Endothelial cell of umbilical vein (primary cell): Measurements from ENCODE around the gene RAD18. TPM values are rescaled to one million over a fixed set of nuclear protein-coding genes. Genes with fewer than 3 reads are reported as not detected.

Source experiments
- BruUV-seq: library from RNA; stranded (reverse); fragments of 400-500 nt; replicated peaks from 2 replicates; lab custom pipeline; 2021; lab: Mats Ljungman, UMichigan
- CTCF ChIA-PET: fragments of 300-600, 350-600 bp; sonication (Branson Sonifier 250); formaldehyde crosslinking; loops from one replicate; lab custom pipeline; 2021; ENCODE audit warnings: antibody characterized with exemption, inconsistent platforms; lab: Charles Lee
- POLR2A ChIA-PET: fragments of 300-600, 350-600 bp; sonication (Branson Sonifier 250); formaldehyde crosslinking; loops from one replicate; lab custom pipeline; 2021; ENCODE audit warnings: antibody characterized with exemption, inconsistent platforms; lab: Charles Lee
- DNase-seq: peaks from one replicate; pipeline ENCODE4 v3.0.0-alpha.2; 2011; ENCODE audit warnings: low read depth, low spot score
- FAIRE-seq: peaks from 2 replicates; lab custom pipeline; 2011; peaks lifted over from hg19 to GRCh38; lab: Jason Lieb, UNC
- H2AFZ ChIP-seq: 2 replicates; pipeline ENCODE4 v1.6.0; 2012; ENCODE audit warnings: low read depth, low read length, control low read depth, inconsistent platforms
- H3K27ac ChIP-seq: 2 replicates; pipeline ENCODE4 v1.5.1; 2011; ENCODE audit warnings: low read depth, mild to moderate bottlenecking, control low read depth, low read length, moderate library complexity; ENCODE audit not compliant: insufficient read depth
- H3K27me3 ChIP-seq, 2 experiments: 2 replicates each; pipeline versions ENCODE4 v1.6.0 to v1.6.1; 2011; ENCODE audit warnings: low read length in 2 of 2, mixed read lengths in 1 of 2; ENCODE audit not compliant: control insufficient read depth in 2 of 2, insufficient read depth in 2 of 2
- H3K36me3 ChIP-seq, 2 experiments: 2 replicates in 1 of 2; 3 replicates in 1 of 2; pipeline ENCODE4 v1.5.1; 2011; ENCODE audit warnings: low read length in 2 of 2, mild to moderate bottlenecking in 1 of 2, moderate library complexity in 1 of 2; ENCODE audit not compliant: control insufficient read depth in 2 of 2, insufficient read depth in 2 of 2; ENCODE audit errors: extremely low read depth in 1 of 2
- H3K4me1 ChIP-seq: 3 replicates; pipeline ENCODE4 v1.5.1; 2011; ENCODE audit warnings: mild to moderate bottlenecking, low read length; ENCODE audit not compliant: control insufficient read depth, insufficient read depth; ENCODE audit errors: extremely low read depth
- H3K4me2 ChIP-seq: 2 replicates; pipeline ENCODE4 v1.6.1; 2011; ENCODE audit warnings: low read length, control low read depth, mixed read lengths; ENCODE audit not compliant: insufficient read depth
- H3K4me3 ChIP-seq, 3 experiments: fragments of 200-600 bp in 1 of 3; sonication (generic), shearing (Covaris generic) in 1 of 3; replicated peaks in 1 of 3; 2 replicates each; pipeline ENCODE4 v1.5.1; 2011 to 2016; ENCODE audit warnings: control low read depth in 3 of 3, low read length in 3 of 3, mild to moderate bottlenecking in 2 of 3, inconsistent platforms in 1 of 3, low read depth in 1 of 3, moderate library complexity in 1 of 3; ENCODE audit not compliant: insufficient read depth in 1 of 3
- H3K79me2 ChIP-seq: 2 replicates; pipeline ENCODE4 v1.6.0; 2012; ENCODE audit warnings: low read length, inconsistent platforms; ENCODE audit not compliant: control insufficient read depth, insufficient read depth
- H3K9ac ChIP-seq: replicated peaks from 2 replicates; pipeline ENCODE3; 2011; ENCODE audit warnings: low read length, control low read depth; ENCODE audit not compliant: insufficient read depth; ENCODE audit errors: extremely low read depth
- H3K9me1 ChIP-seq: replicated peaks from 3 replicates; pipeline ENCODE4 v1.6.0; 2011; ENCODE audit warnings: mild to moderate bottlenecking, low read length; ENCODE audit not compliant: control insufficient read depth, insufficient read depth; ENCODE audit errors: extremely low read depth
- H3K9me3 ChIP-seq: replicated peaks from 2 replicates; pipeline ENCODE4 v1.5.1; 2012; ENCODE audit warnings: low read length, inconsistent platforms; ENCODE audit not compliant: control insufficient read depth, insufficient read depth
- H4K20me1 ChIP-seq: replicated peaks from 2 replicates; pipeline ENCODE3; 2011; ENCODE audit warnings: mild to moderate bottlenecking, low read length; ENCODE audit not compliant: control insufficient read depth, insufficient read depth; ENCODE audit errors: extremely low read depth
- CTCF ChIP-seq, 2 donors: IDR thresholded peaks; 1 replicate in 1 of 2; 2 replicates in 1 of 2; pipeline ENCODE4 v1.5.1; 2011; ENCODE audit warnings: low read length in 2 of 2, mild to moderate bottlenecking in 2 of 2, moderate library complexity in 2 of 2, control low read depth in 1 of 2, inconsistent platforms in 1 of 2, low read depth in 1 of 2; ENCODE audit not compliant: insufficient read depth in 1 of 2; ENCODE audit errors: extremely low read depth in 1 of 2
- EZH2 ChIP-seq: IDR thresholded peaks from 2 replicates; pipeline ENCODE4 v1.6.1; 2012; ENCODE audit warnings: borderline replicate concordance, low read depth, mild to moderate bottlenecking, moderate library complexity, low read length, inconsistent platforms; ENCODE audit not compliant: severe bottlenecking
- FOS ChIP-seq: IDR thresholded peaks from 2 replicates; pipeline ENCODE4 v1.6.1; 2011; ENCODE audit warnings: mild to moderate bottlenecking, low read length, moderate library complexity, borderline replicate concordance; ENCODE audit not compliant: insufficient read depth
- GATA2 ChIP-seq: IDR thresholded peaks from 2 replicates; pipeline ENCODE4 v1.7.0; 2011; ENCODE audit warnings: low read depth, mild to moderate bottlenecking, moderate library complexity, mixed read lengths, low read length; ENCODE audit not compliant: insufficient read length, insufficient read depth
- JUN ChIP-seq: IDR thresholded peaks from 2 replicates; pipeline ENCODE4 v1.6.1; 2011; ENCODE audit warnings: borderline replicate concordance, low read depth; ENCODE audit not compliant: insufficient read length, insufficient read depth
- MAX ChIP-seq: IDR thresholded peaks from 2 replicates; pipeline ENCODE4 v1.6.1; 2011; ENCODE audit not compliant: insufficient read depth, insufficient read length
- MYC ChIP-seq: IDR thresholded peaks from one replicate; pipeline ENCODE4 v1.6.1; 2011; ENCODE audit warnings: mild to moderate bottlenecking, low read depth, low read length
- POLR2A ChIP-seq: IDR thresholded peaks from 2 replicates; pipeline ENCODE4 v1.6.1; 2012; ENCODE audit warnings: low read depth, mild to moderate bottlenecking, control low read depth, low read length
- POLR2AphosphoS5 ChIP-seq: IDR thresholded peaks from 2 replicates; pipeline ENCODE4 v1.6.1; 2012; ENCODE audit warnings: low read depth, mild to moderate bottlenecking, control low read depth, low read length, moderate library complexity; ENCODE audit not compliant: insufficient read depth
- dilution Hi-C: fragments of 300-500 bp; cut with MboI; formaldehyde crosslinking; loops from one replicate; pipeline ENCODE4 v1.15.0; 2019; ENCODE audit warnings: low sequenced_read_pairs; ENCODE audit not compliant: extremely low pct_ligation_motif_present
- intact Hi-C: fragments of 100-400 bp; cut with micrococcal nuclease; formaldehyde crosslinking; loops from one replicate; pipeline ENCODE4 v1.10.0; 2022
- polyA plus RNA-seq, 4 experiments: library from polyadenylated mRNA; depleted of rRNA in 3 of 4; stranded (reverse) in 3 of 4; unstranded in 1 of 4; fragments of >200 nt; gene quantifications; 2 replicates each; pipeline versions ENCODE4 v1.2.1 to v1.2.3, GENCODE V29; 2011 to 2012; ENCODE audit warnings: missing spikeins in 1 of 4
- total RNA-seq: library from RNA; stranded (reverse); gene quantifications from 2 replicates; pipeline ENCODE4 v1.2.3, GENCODE V29; 2021

The RAD18 gene
- total and polyA plus RNA-seq, 2 donors (not counting 3 experiments of a cell fraction or from before 2014, with no cell fraction given), result 7.9 to 23.8 TPM

GRCh38 chr3:8870134-8870533 is 93.1 kb downstream of the RAD18 start:
- dilution Hi-C loops, result no loop called here
- H4K20me1 ChIP-seq, result no peaks in the 10 kb centered on the region
- no peaks in the 10 kb centered on the region for H3K36me3 ChIP-seq
- TF ChIP-seq JUN, result no peak
- no peak for TF ChIP-seq EZH2
- TF ChIP-seq POLR2AphosphoS5, result no peak
- no peak for TF ChIP-seq MYC
- no peak for TF ChIP-seq FOS
- no peak for TF ChIP-seq MAX
- no peak for TF ChIP-seq GATA2
- no peak for TF ChIP-seq CTCF (IDR thresholded peaks at IDR 0.05; ENCODE audit: extremely low read depth in 1 of 2, insufficient read depth in 1 of 2, low read depth in 1 of 2, low read length in 2 of 2)
- no peak for TF ChIP-seq POLR2A
- H3K4me3 ChIP-seq, result no peak overlapping the region
- ChIA-PET CTCF (interaction anchor here (0.9 kb wide), 1 partner anchor 43 kb away, joined by 3 read pairs; no protein-coding TSS in a partner anchor), POLR2A (no interaction called here)
- no peaks in the 10 kb centered on the region for H3K79me2 ChIP-seq
- FAIRE-seq, result no peak
- no peaks in the 10 kb centered on the region for H3K9me3 ChIP-seq
- BruUV-seq, result TSS peak; percentile 33
- DNase-seq, result no peak
- peaks cover 23% of the 10 kb centered on the region for H3K4me1 ChIP-seq
- H3K4me2 ChIP-seq, result peak overlapping the region; percentile 52
- intact Hi-C loops, result no loop called here
- no peak overlapping the region for H2AFZ ChIP-seq
- H3K9ac ChIP-seq, result peak overlapping the region; percentile 43
- no peaks in the 10 kb centered on the region for H3K27me3 ChIP-seq
- H3K27ac ChIP-seq, result peak overlapping the region; percentile 71
- H3K9me1 ChIP-seq, result no peaks in the 10 kb centered on the region
